Stimulated activated naive CD8-positive, alpha-beta T cell treated with anti-CD3 and anti-CD28 coated beads, Interleukin-15, amount 100 ng/mL, for 72 hours (primary cell): ENCODE results near the gene SLC45A3.
A peak's percentile ranks its signal among the peaks of the same experiment; 100 is the strongest.
"Not testable (repeated sequence)": the region's sequence is repeated elsewhere in the genome, so short reads cannot be mapped to it uniquely, and the experiment has no call there.

ENCODE experiments used
- ATAC-seq: fragments of 150-1000 bp; cut with Tn5 transposase; 2 replicates; pipeline ENCODE4 v1.10.0; 2021; ENCODE audit warnings: mild to moderate bottlenecking, moderate library complexity
- DNase-seq, 2 donors: peaks; one replicate each; pipeline ENCODE4 v3.0.0; 2021 to 2022
- H3K27ac Mint-ChIP-seq, 2 donors: one replicate each; pipeline ENCODE4 v1.8.0; 2022; ENCODE audit warnings: mild to moderate bottlenecking in 2 of 2, mixed read lengths in 2 of 2, moderate library complexity in 2 of 2
- H3K27me3 Mint-ChIP-seq: one replicate; pipeline ENCODE4 v1.8.0; 2022; ENCODE audit warnings: mixed read lengths
- H3K4me1 Mint-ChIP-seq: one replicate; pipeline ENCODE4 v1.8.0; 2022; ENCODE audit warnings: mild to moderate bottlenecking, mixed read lengths
- H3K4me3 Mint-ChIP-seq, 2 donors: one replicate each; pipeline ENCODE4 v1.8.0; 2022; ENCODE audit warnings: mild to moderate bottlenecking in 2 of 2, mixed read lengths in 2 of 2, moderate library complexity in 1 of 2
- H3K9me3 Mint-ChIP-seq, 2 donors: one replicate each; pipeline ENCODE4 v1.8.0; 2022; ENCODE audit warnings: mixed read lengths in 2 of 2

The SLC45A3 gene

GRCh38 chr1:205637854-205638468, 42.3 kb downstream of the SLC45A3 start:
- no peaks in the 10 kb centered on the region for H3K9me3 Mint-ChIP-seq
- no peak for DNase-seq
- ATAC-seq, result no peak
- no peak overlapping the region for H3K4me3 Mint-ChIP-seq
- H3K27ac Mint-ChIP-seq, result no peak overlapping the region
- peaks cover 10% of the 10 kb centered on the region for H3K27me3 Mint-ChIP-seq
- peaks cover 1% of the 10 kb centered on the region for H3K4me1 Mint-ChIP-seq

- peaks cover 9% of the 10 kb centered on the region for H3K4me1 Mint-ChIP-seq
- H3K27ac Mint-ChIP-seq, result no peak overlapping the region
- H3K9me3 Mint-ChIP-seq, result no peaks in the 10 kb centered on the region
- DNase-seq (no peak), ATAC-seq (no peak)
- H3K4me3 Mint-ChIP-seq, result no peak overlapping the region
- H3K27me3 Mint-ChIP-seq, result peaks cover 10% of the 10 kb centered on the region
These were observed 43.6 kb downstream of the SLC45A3 start for GRCh38 chr1:205636732-205637131.

GRCh38 chr1:205636138-205636530, 44.2 kb downstream of the SLC45A3 start:
- H3K27ac Mint-ChIP-seq, ATAC-seq, H3K9me3 Mint-ChIP-seq, DNase-seq, H3K27me3 Mint-ChIP-seq, H3K4me1 Mint-ChIP-seq, H3K4me3 Mint-ChIP-seq: not testable (repeated sequence)

GRCh38 chr1:205633421-205633976, 46.8 kb downstream of the SLC45A3 start:
- no peak for DNase-seq
- no peak overlapping the region for H3K4me3 Mint-ChIP-seq
- ATAC-seq, result no peak
- H3K27ac Mint-ChIP-seq, result no peak overlapping the region
- H3K9me3 Mint-ChIP-seq, result no peaks in the 10 kb centered on the region
- H3K4me1 Mint-ChIP-seq, result peaks cover 26% of the 10 kb centered on the region
- peaks cover 4% of the 10 kb centered on the region for H3K27me3 Mint-ChIP-seq

- Mint-ChIP-seq H3K9me3 (no peaks in the 10 kb centered on the region), H3K4me3 (peak overlapping the region; percentile 86 to 87), H3K27me3 (no peaks in the 10 kb centered on the region), H3K4me1 (peaks cover 33% of the 10 kb centered on the region), H3K27ac (peak overlapping the region in 1 of 2 donors; percentile 90)
- no peak for DNase-seq
- ATAC-seq, result no peak
These were observed 47.6 kb downstream of the SLC45A3 start for GRCh38 chr1:205632669-205633169.

- Mint-ChIP-seq H3K27me3 (no peaks in the 10 kb centered on the region), H3K4me1 (peaks cover 40% of the 10 kb centered on the region)
These were observed 48.3 kb downstream of the SLC45A3 start, which contains the start of gene ELK4 for GRCh38 chr1:205631768-205632668. TSS of gene ELK4 (minus strand) at chr1:205632011. CDS start at chr1:205623882, 8,129 bp downstream.

GRCh38 chr1:205631010-205631767, 49.1 kb downstream of the SLC45A3 start:
- peak; percentile 87 to 93 for DNase-seq
- Mint-ChIP-seq H3K4me1 (peaks cover 49% of the 10 kb centered on the region), H3K4me3 (peak overlapping the region; percentile 85 to 87), H3K9me3 (no peaks in the 10 kb centered on the region), H3K27me3 (no peaks in the 10 kb centered on the region), H3K27ac (peak overlapping the region; percentile 95 to 97)
- ATAC-seq, result peak; percentile 86

More at GRCh38 chr1:205631768-205632668, 48.3 kb downstream of the SLC45A3 start, which contains the start of gene ELK4:
- peak within 1 kb of the TSS; percentile 87 for H3K4me3 Mint-ChIP-seq
- no peaks in the 10 kb centered on the region for H3K9me3 Mint-ChIP-seq
- DNase-seq (peak; percentile 99), ATAC-seq (peak; percentile 87)
- H3K27ac Mint-ChIP-seq, result peak within 1 kb of the TSS; percentile 95 to 97

- Mint-ChIP-seq H3K27me3 (no peaks in the 10 kb centered on the region), H3K27ac (peak overlapping the region; percentile 95 to 97), H3K9me3 (no peaks in the 10 kb centered on the region), H3K4me3 (peak overlapping the region; percentile 85 to 87), H3K4me1 (peaks cover 54% of the 10 kb centered on the region)
- DNase-seq (no peak), ATAC-seq (no peak)
These were observed 49.7 kb downstream of the SLC45A3 start for GRCh38 chr1:205630651-205631009.

GRCh38 chr1:205630241-205630640, 50.1 kb downstream of the SLC45A3 start:
- H3K27ac Mint-ChIP-seq, result peak overlapping the region; percentile 95 to 97
- no peaks in the 10 kb centered on the region for H3K9me3 Mint-ChIP-seq
- peak overlapping the region; percentile 85 to 87 for H3K4me3 Mint-ChIP-seq
- ATAC-seq, result no peak
- H3K27me3 Mint-ChIP-seq, result no peaks in the 10 kb centered on the region
- H3K4me1 Mint-ChIP-seq, result peaks cover 58% of the 10 kb centered on the region
- DNase-seq, result no peak

- peaks cover 63% of the 10 kb centered on the region for H3K4me1 Mint-ChIP-seq
- H3K9me3 Mint-ChIP-seq, result no peaks in the 10 kb centered on the region
- H3K27me3 Mint-ChIP-seq, result no peaks in the 10 kb centered on the region
- peak overlapping the region; percentile 85 to 87 for H3K4me3 Mint-ChIP-seq
- ATAC-seq (no peak), DNase-seq (peak in 1 of 2 donors; percentile 22)
- H3K27ac Mint-ChIP-seq, result peak overlapping the region; percentile 90 to 95
These were observed 50.6 kb downstream of the SLC45A3 start for GRCh38 chr1:205629751-205630150.

- no peak overlapping the region for H3K27ac Mint-ChIP-seq
- no peaks in the 10 kb centered on the region for H3K27me3 Mint-ChIP-seq
- ATAC-seq, result no peak
- peaks cover 64% of the 10 kb centered on the region for H3K4me1 Mint-ChIP-seq
- peak overlapping the region in 1 of 2 donors; percentile 69 for H3K4me3 Mint-ChIP-seq
- no peak for DNase-seq
- H3K9me3 Mint-ChIP-seq, result no peaks in the 10 kb centered on the region
These were observed 52.4 kb downstream of the SLC45A3 start for GRCh38 chr1:205627956-205628355.

- peak overlapping the region; percentile 38 to 98 for H3K27ac Mint-ChIP-seq
- H3K4me3 Mint-ChIP-seq, result peak overlapping the region; percentile 52 to 69
- H3K9me3 Mint-ChIP-seq, result no peaks in the 10 kb centered on the region
- H3K27me3 Mint-ChIP-seq, result no peaks in the 10 kb centered on the region
- ATAC-seq, result no peak
- peaks cover 56% of the 10 kb centered on the region for H3K4me1 Mint-ChIP-seq
- no peak for DNase-seq
These were observed 54.1 kb downstream of the SLC45A3 start for GRCh38 chr1:205626216-205626615.

GRCh38 chr1:205623646-205624045, 56.7 kb downstream of the SLC45A3 start:
- Mint-ChIP-seq H3K27me3 (no peaks in the 10 kb centered on the region), H3K27ac (no peak overlapping the region), H3K4me1 (peaks cover 54% of the 10 kb centered on the region), H3K4me3 (no peak overlapping the region), H3K9me3 (no peaks in the 10 kb centered on the region)
- no peak for DNase-seq
- ATAC-seq, result no peak

GRCh38 chr1:205620269-205620668, 60.0 kb downstream of the SLC45A3 start:
- Mint-ChIP-seq H3K4me3 (no peak overlapping the region), H3K27ac (no peak overlapping the region), H3K4me1 (peaks cover 37% of the 10 kb centered on the region), H3K27me3 (no peaks in the 10 kb centered on the region), H3K9me3 (no peaks in the 10 kb centered on the region)
- ATAC-seq, result no peak
- no peak for DNase-seq

GRCh38 chr1:205619376-205619775, 60.9 kb downstream of the SLC45A3 start:
- no peak for ATAC-seq
- Mint-ChIP-seq H3K27me3 (no peaks in the 10 kb centered on the region), H3K4me3 (no peak overlapping the region), H3K27ac (no peak overlapping the region), H3K9me3 (no peaks in the 10 kb centered on the region), H3K4me1 (peaks cover 34% of the 10 kb centered on the region)
- DNase-seq, result no peak
